Heart left ventricle (tissue), 16 donors: ENCODE measurements around the gene GPR156. TPM values are rescaled to one million over a fixed set of nuclear protein-coding genes. Genes with fewer than 3 reads are reported as not detected.

Experiments used
- ATAC-seq, 4 donors: fragments of 200-7000 bp; cut with Tn5 transposase; one replicate each; pipeline ENCODE4 v1.9.1; 2020 to 2022; ENCODE audit warnings: moderate library complexity in 4 of 4, mild to moderate bottlenecking in 3 of 4, moderate number of reproducible peaks in 1 of 4
- DNase-seq, 5 donors: peaks; one replicate each; pipeline ENCODE4 v3.0.0-alpha.2; 2020
- H3K27ac ChIP-seq, 12 donors: fragments of 200-600 bp; sonication (generic) in 4 of 12; one replicate each; pipeline versions ENCODE4 v1.5.0 to v1.8.0; 2016 to 2022; ENCODE audit warnings: mild to moderate bottlenecking in 2 of 12
- H3K27me3 ChIP-seq, 9 donors: fragments of 200-600 bp; sonication (generic) in 2 of 9; one replicate each; pipeline versions ENCODE4 v1.5.1 to v1.8.0; 2016 to 2022; ENCODE audit warnings: mild to moderate bottlenecking in 3 of 9
- H3K36me3 ChIP-seq, 9 donors: fragments of 200-600 bp; sonication (generic) in 2 of 9; one replicate each; pipeline versions ENCODE4 v1.5.0 to v1.8.0; 2018 to 2022; ENCODE audit warnings: mild to moderate bottlenecking in 2 of 9
- H3K4me1 ChIP-seq, 12 donors: fragments of 200-600 bp; sonication (generic) in 4 of 12; one replicate each; pipeline versions ENCODE4 v1.5.0 to v1.8.0; 2016 to 2022; ENCODE audit warnings: mild to moderate bottlenecking in 3 of 12
- H3K4me3 ChIP-seq, 12 donors: fragments of 200-600 bp; sonication (generic) in 4 of 12; one replicate each; pipeline versions ENCODE4 v1.5.0 to v1.8.0; 2017 to 2022; ENCODE audit warnings: mild to moderate bottlenecking in 9 of 12, moderate library complexity in 4 of 12
- H3K9me3 ChIP-seq, 12 donors: fragments of 200-600 bp; sonication (generic) in 4 of 12; one replicate each; pipeline versions ENCODE4 v1.5.0 to v1.8.0; 2016 to 2022; ENCODE audit warnings: mild to moderate bottlenecking in 1 of 12
- POLR2A ChIP-seq, 2 donors: fragments of 450-650 bp; IDR thresholded peaks; one replicate each; pipeline ENCODE4 v1.6.1; 2017; ENCODE audit warnings: antibody characterized with exemption in 2 of 2, mild to moderate bottlenecking in 2 of 2, moderate library complexity in 2 of 2
- WGBS, 4 donors: extraction: QIAGEN DNeasy Blood & Tissue Kit in 2 of 4; methylation state at CpG; one replicate each; pipeline versions ENCODE4 v1.1.5 to v1.1.7; 2013 to 2018; 5-methylcytosine and 5-hydroxymethylcytosine counted together
- intact Hi-C, 10 donors: fragments of 100-400 bp; cut with DNase I; formaldehyde crosslinking; loops; one replicate each; pipeline versions ENCODE4 v1.11.1 to v1.14.2; 2022
- polyA plus RNA-seq, 2 donors: library from polyadenylated mRNA; stranded (reverse); fragments of 200-250 nt; gene quantifications; one replicate each; pipeline ENCODE4 v1.2.3, GENCODE V29; 2013
- total RNA-seq, 9 donors: library from RNA; depleted of rRNA in 2 of 9; stranded (reverse); fragments of >200 nt in 2 of 9; fragmentation: NEBNext Ultra II Directional in 3 of 9; extraction: Animal tissue kit (Norgen Biotek cat#: 25700) in 3 of 9; gene quantifications; one replicate each; pipeline versions ENCODE4 v1.1.0 to v1.2.4, GENCODE V29; 2016 to 2023
- TF ChIP-seq, protein P1 (sequence below), 12 donors: fragments of 200-600 bp; sonication (generic) in 4 of 12; IDR thresholded peaks; one replicate each; pipeline versions ENCODE4 v1.5.0 to v1.8.0; 2018 to 2022; ENCODE audit warnings: antibody characterized with exemption in 12 of 12, mild to moderate bottlenecking in 5 of 12
- donor health status: ischemic (EF 13 %, LVEDD 7.1; RV severe dilation, severe dysfunction).
- donor health status: healthy with polysubstance abuse.
- donor health status: DM: no; HTN: yes; CAD: no.
- donor health status: DM: no; HTN: no; CAD: no.
- donor health status: ischemic (EF 25% LVEDD 6.9; RV normal size, moderate dysfunction).
- donor health status: ischemic (EF 25% LVEDD 5.7; RV mildly dilated, moderate dysfunction).
- donor health status: healthy.
- donor health status: DM: yes; HTN: yes; CAD: no.
- donor health status: ischemic (EF 35%, LVEDD 5.7; RV mildly dilated, moderate dysfunction).
- donor health status: nonischemic (EF 11% LVEDD 7.7; RV severe dilation, severe dysfunction).
- donor health status: DM: yes; HTN: yes; CAD: no.
- donor health status: PGD.
- donor health status: ischemic (EF 29% LVEDD 5.4; RV normal size, mild dysfunction).
- donor health status: nonischemic (EF 23%, LVEDD 6.1; RV moderate dilation, normal function).

GPR156 gene
- total and polyA plus RNA-seq, 11 donors, result 0.06 to 0.24 (median 0.12) TPM; not detected in 5

DNA sequence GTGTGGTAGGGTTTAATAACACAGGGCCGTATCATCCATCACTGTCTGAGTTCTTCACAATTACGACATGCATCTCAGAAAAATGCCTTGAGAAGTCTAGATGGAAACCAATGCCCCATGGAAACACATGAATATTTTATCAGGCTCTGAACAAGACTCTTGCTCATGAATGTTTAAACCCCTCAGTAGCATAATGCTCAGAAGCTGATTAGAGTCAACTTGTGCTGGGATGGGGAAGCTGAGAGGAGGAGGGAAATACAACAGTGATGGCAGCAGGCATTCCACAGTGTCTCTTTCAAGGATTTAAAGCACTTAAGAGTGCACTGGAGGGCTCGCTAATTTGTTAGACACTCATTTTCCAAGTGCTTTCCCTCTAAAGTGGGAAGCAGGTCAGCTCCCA, 3.8 kb downstream of the GPR156 start:
- no peak for ATAC-seq
- Histone ChIP-seq H3K9me3 (no peaks in the 10 kb centered on the region), H3K36me3 (no peaks in the 10 kb centered on the region), H3K4me3 (no peak overlapping the region), H3K4me1 (peaks cover 0 to 10% (median 0%) of the 10 kb centered on the region in 12 donors), H3K27me3 (peaks cover 0 to 35% (median 0%) of the 10 kb centered on the region in 9 donors), H3K27ac (no peak overlapping the region)
- WGBS, 4 donors, result 85 to 89% (median 88%) methylated on average over 3 of the region's 3 CpGs
- intact Hi-C loops, result no loop called here
- TF ChIP-seq, protein P1, sequence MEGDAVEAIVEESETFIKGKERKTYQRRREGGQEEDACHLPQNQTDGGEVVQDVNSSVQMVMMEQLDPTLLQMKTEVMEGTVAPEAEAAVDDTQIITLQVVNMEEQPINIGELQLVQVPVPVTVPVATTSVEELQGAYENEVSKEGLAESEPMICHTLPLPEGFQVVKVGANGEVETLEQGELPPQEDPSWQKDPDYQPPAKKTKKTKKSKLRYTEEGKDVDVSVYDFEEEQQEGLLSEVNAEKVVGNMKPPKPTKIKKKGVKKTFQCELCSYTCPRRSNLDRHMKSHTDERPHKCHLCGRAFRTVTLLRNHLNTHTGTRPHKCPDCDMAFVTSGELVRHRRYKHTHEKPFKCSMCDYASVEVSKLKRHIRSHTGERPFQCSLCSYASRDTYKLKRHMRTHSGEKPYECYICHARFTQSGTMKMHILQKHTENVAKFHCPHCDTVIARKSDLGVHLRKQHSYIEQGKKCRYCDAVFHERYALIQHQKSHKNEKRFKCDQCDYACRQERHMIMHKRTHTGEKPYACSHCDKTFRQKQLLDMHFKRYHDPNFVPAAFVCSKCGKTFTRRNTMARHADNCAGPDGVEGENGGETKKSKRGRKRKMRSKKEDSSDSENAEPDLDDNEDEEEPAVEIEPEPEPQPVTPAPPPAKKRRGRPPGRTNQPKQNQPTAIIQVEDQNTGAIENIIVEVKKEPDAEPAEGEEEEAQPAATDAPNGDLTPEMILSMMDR (IDR thresholded peaks at IDR 0.05), result no peak
- TF ChIP-seq POLR2A (IDR thresholded peaks at IDR 0.05), result no peak
- no peak for DNase-seq

DNA sequence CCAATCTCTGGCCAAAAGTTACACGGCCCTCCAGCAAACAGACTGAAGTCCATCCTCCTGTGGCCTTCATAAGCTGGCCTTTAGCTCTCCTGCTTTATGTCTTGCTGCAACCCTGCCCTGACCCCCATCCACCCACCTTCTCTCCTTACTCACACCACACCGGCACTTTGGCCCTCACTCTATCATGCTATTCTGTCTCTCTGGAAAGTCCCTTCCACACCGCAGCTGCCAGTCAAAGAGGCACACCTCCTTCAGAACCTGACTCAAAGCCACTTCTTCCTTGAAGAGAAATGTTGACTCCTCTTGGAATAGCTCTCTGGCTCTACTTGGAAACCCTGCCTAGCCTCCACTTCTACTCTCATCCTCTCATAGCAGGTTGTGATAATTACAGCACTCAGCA, 4.5 kb downstream of the GPR156 start:
- 84 to 94% (median 86%) methylated on average over 3 of the region's 3 CpGs for WGBS, 4 donors
- no peak for DNase-seq
- no peak overlapping the region for H3K4me3 ChIP-seq
- intact Hi-C loops, result no loop called here
- peaks cover 0 to 28% (median 0%) of the 10 kb centered on the region in 9 donors for H3K27me3 ChIP-seq
- no peaks in the 10 kb centered on the region for H3K36me3 ChIP-seq
- TF ChIP-seq, protein P1 (IDR thresholded peaks at IDR 0.05), result no peak
- TF ChIP-seq POLR2A (IDR thresholded peaks at IDR 0.05), result no peak
- ATAC-seq, result no peak
- H3K4me1 ChIP-seq, result peaks cover 0 to 10% (median 0%) of the 10 kb centered on the region in 12 donors
- no peaks in the 10 kb centered on the region for H3K9me3 ChIP-seq
- no peak overlapping the region for H3K27ac ChIP-seq

DNA sequence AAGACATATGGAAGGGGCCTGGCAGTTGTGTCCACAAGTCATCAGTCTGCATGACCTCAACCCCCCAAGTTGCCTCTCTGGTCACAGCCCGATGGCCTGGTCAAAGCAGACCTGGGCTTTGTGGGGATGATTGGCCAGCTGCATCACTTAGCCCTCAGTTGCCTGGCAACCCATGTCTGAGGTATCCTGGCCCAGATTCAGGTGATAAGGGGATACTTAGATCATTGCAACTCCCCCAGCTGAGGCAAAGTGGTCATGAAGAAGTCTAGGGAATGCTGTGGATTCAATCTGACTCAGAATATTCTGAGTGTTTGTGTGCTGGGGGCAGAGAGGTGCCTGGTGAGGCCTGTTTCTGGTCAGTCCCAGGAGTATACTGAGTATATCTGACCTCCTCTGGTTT, 5.0 kb downstream of the GPR156 start:
- 86 to 100% (median 89%) methylated on average over 1 of the region's 1 CpG for WGBS, 4 donors

GRCh38 chr3:120276767-120277166, 8.3 kb downstream of the GPR156 start:
- DNase-seq (no peak), ATAC-seq (no peak)
- TF ChIP-seq POLR2A (IDR thresholded peaks at IDR 0.05), result no peak
- TF ChIP-seq, protein P1 (IDR thresholded peaks at IDR 0.05), result no peak
- H3K4me1 ChIP-seq, result peaks cover 0 to 3% (median 0%) of the 10 kb centered on the region in 12 donors
- no peaks in the 10 kb centered on the region for H3K36me3 ChIP-seq
- 77 to 85% (median 81%) methylated on average over 2 of the region's 2 CpGs for WGBS, 4 donors
- intact Hi-C loops, result no loop called here
- H3K27me3 ChIP-seq, result peaks cover 0 to 3% (median 0%) of the 10 kb centered on the region in 9 donors
- no peaks in the 10 kb centered on the region for H3K9me3 ChIP-seq
- no peak overlapping the region for H3K4me3 ChIP-seq
- no peak overlapping the region for H3K27ac ChIP-seq

More for the DNA sequence above, 5.0 kb downstream of the GPR156 start:
- no peak for ATAC-seq
- Histone ChIP-seq H3K27me3 (peaks cover 0 to 23% (median 0%) of the 10 kb centered on the region in 9 donors), H3K4me3 (no peak overlapping the region), H3K9me3 (no peaks in the 10 kb centered on the region), H3K27ac (no peak overlapping the region), H3K4me1 (peaks cover 0 to 5% (median 0%) of the 10 kb centered on the region in 12 donors), H3K36me3 (no peaks in the 10 kb centered on the region)
- intact Hi-C loops, result no loop called here
- DNase-seq, result no peak
- TF ChIP-seq POLR2A (IDR thresholded peaks at IDR 0.05), result no peak
- TF ChIP-seq, protein P1 (IDR thresholded peaks at IDR 0.05), result no peak
